Measurements from ENCODE around the gene GALNT2. TPM values are rescaled to one million over a fixed set of nuclear protein-coding genes. Genes with fewer than 3 reads are reported as not detected.

The GALNT2 gene
- total and polyA plus RNA-seq, 7 donors, result 43.7 to 88.7 (median 75.7) TPM

DNA sequence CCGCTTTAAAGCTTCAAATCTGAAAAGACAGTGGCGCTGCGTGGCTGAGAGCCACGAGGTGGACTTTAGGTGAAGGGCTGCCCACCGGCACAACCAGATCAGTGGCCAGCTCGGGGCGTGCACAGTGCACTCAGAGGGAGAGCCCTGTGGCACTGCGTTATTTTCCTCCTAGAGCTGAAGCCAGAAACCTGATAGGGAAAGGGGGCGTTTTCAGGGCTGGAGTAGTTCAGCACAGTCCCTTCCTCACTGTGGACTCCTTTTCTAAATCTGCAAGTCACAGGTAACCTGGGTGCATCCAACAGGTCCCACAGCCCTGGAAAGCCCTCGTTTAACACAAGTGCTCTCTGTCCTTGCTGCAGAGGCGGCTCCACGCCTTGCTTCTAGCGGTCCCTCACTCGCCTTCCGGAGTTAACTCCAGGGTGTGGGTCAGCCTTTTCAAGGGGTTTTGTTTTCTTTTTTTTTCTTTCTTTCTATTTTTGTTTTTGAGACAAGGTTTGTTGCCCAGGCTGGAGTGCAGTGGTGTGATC lies 81.2 kb downstream of the GALNT2 start:
- no peak overlapping the region for H3K4me3 ChIP-seq
- peaks cover 72% of the 10 kb centered on the region for H3K4me1 ChIP-seq
- WGBS, 3 donors, result 75 to 82% (median 79%) methylated on average over 14 to 15 of the region's 15 CpGs
- H3K36me3 ChIP-seq (ENCODE audit: insufficient read depth in 1 of 2, low read depth in 1 of 2), result no peaks in the 10 kb centered on the region
- TF ChIP-seq, protein P1, sequence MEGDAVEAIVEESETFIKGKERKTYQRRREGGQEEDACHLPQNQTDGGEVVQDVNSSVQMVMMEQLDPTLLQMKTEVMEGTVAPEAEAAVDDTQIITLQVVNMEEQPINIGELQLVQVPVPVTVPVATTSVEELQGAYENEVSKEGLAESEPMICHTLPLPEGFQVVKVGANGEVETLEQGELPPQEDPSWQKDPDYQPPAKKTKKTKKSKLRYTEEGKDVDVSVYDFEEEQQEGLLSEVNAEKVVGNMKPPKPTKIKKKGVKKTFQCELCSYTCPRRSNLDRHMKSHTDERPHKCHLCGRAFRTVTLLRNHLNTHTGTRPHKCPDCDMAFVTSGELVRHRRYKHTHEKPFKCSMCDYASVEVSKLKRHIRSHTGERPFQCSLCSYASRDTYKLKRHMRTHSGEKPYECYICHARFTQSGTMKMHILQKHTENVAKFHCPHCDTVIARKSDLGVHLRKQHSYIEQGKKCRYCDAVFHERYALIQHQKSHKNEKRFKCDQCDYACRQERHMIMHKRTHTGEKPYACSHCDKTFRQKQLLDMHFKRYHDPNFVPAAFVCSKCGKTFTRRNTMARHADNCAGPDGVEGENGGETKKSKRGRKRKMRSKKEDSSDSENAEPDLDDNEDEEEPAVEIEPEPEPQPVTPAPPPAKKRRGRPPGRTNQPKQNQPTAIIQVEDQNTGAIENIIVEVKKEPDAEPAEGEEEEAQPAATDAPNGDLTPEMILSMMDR (IDR thresholded peaks at IDR 0.05), result no peak
- DNase-seq, result no peak
- no peaks in the 10 kb centered on the region for H3K27me3 ChIP-seq (ENCODE audit: insufficient read depth in 3 of 3, low read length in 2 of 3)
- no peaks in the 10 kb centered on the region for H3K9me3 ChIP-seq
- intact Hi-C loops (cut with DNase I), result no loop called here
- ATAC-seq, result peak in 3 of 4 donors; percentile 19 to 32 (median 22)
- peak overlapping the region; percentile 54 for H3K27ac ChIP-seq

DNA sequence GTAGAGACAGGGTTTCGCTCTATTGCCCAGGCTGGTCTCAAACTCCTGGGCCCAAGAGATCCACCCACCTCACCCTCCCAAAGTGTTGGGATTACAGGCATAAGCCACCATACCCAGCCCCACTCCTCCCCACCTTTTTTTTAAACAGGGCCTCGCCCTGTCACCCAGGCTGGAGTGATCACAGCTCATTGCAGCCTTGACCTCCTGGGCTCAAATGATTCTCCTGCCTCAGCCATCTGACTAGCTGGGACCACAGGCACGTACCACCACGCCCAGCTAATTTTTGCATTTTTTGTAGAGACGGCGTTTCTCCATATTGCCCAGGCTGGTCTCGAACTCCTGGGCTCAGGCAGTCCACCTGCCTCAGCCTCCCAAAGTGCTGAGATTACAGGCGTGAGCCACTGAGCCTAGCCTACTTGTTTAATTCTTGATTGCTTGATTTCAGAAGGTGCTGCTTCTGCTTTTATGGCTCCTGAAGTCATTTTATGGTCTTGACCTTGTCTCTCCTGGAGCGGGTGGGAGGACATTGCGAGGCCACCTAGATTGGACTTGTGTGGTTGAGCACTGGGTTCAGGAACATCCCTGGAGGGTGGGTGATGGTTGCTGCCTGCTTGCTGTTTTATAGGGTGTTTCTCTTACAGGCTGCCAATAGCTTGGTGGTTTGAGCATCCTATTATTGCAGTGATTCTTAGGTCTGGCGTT lies 81.9 kb downstream of the GALNT2 start:
- ATAC-seq, result no peak
- Histone ChIP-seq H3K36me3 (ENCODE audit: insufficient read depth in 1 of 2, low read depth in 1 of 2) (no peaks in the 10 kb centered on the region), H3K27me3 (ENCODE audit: insufficient read depth in 3 of 3, low read length in 2 of 3) (no peaks in the 10 kb centered on the region), H3K27ac (no peak overlapping the region), H3K4me1 (peaks cover 71% of the 10 kb centered on the region), H3K9me3 (no peaks in the 10 kb centered on the region), H3K4me3 (no peak overlapping the region)
- TF ChIP-seq, protein P1 (IDR thresholded peaks at IDR 0.05), result no peak
- intact Hi-C loops (cut with DNase I), result no loop called here
- no peak for DNase-seq
- WGBS, 3 donors, result 96 to 98% (median 97%) methylated on average over 11 of the region's 11 CpGs

DNA sequence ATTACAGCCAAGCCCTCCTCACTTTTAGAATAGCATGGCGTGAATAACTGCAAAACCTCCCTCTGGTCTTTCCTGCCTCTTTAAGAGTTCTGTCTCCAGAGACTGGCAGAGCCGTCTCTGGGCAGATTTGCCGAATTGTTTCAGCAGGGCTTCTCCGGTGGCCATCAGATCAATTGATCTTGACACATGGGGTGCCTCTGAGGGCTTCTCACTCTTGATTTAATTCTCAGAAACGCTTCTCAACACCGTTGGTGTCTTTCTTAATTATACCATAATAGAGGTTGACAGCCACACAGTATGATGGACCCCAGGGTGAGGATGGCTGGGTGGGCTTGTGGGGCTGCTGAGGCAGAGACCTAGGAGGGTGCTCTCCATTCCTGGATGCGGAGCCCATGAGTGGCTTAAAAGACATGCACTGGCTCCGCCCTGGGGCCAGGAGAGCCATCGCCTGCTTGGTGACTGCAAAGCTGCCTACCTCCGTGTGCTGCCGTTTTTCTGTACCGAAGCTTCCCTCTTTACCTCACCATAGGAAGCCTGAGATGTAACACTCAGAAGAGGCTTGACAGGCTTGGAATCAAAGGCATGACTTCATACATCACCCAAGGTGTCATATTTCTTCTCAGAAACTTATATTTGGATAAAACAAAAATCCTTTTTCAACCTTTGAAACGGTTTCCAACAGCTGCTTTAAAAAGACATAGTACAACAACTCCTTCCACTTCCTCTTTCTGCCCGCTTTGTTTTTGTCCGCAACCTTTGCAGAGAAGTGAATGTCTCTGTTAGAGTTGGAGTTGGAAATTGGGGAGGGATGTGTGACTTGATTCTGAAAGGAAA lies 82.9 kb downstream of the GALNT2 start:
- no peak for ATAC-seq
- DNase-seq, result no peak
- intact Hi-C loops (cut with DNase I), result no loop called here
- Histone ChIP-seq H3K27me3 (ENCODE audit: insufficient read depth in 3 of 3, low read length in 2 of 3) (no peaks in the 10 kb centered on the region), H3K4me1 (peaks cover 72% of the 10 kb centered on the region), H3K4me3 (no peak overlapping the region), H3K27ac (no peak overlapping the region), H3K9me3 (no peaks in the 10 kb centered on the region), H3K36me3 (ENCODE audit: insufficient read depth in 1 of 2, low read depth in 1 of 2) (no peaks in the 10 kb centered on the region)
- TF ChIP-seq, protein P1 (IDR thresholded peaks at IDR 0.05), result no peak
- WGBS, 3 donors, result 60 to 71% (median 66%) methylated on average over 15 of the region's 15 CpGs

DNA sequence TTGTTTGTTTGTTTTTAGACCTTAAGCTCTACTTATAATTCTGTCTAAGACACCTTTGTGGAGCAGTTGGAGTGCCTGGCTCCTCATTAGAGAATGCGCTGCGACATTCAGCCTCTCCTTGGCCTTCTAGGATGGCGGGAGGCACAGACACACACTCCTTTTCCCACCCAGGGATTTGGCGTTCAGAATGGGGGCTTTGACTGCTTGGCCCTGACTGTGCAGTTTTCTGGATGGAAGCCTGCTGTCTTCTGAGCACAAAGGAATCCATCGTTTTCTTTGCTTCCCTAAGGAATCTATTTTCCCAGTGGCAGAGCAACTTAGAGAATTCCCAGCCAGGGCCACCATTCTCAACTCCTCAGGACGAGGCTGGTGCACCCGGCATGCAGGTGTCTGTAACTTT lies 83.6 kb downstream of the GALNT2 start:
- 69 to 74% (median 69%) methylated on average over 7 of the region's 7 CpGs for WGBS, 3 donors
- H3K27me3 ChIP-seq (ENCODE audit: insufficient read depth in 3 of 3, low read length in 2 of 3), result no peaks in the 10 kb centered on the region
- H3K9me3 ChIP-seq, result no peaks in the 10 kb centered on the region
- peaks cover 72% of the 10 kb centered on the region for H3K4me1 ChIP-seq
- H3K36me3 ChIP-seq (ENCODE audit: insufficient read depth in 1 of 2, low read depth in 1 of 2), result no peaks in the 10 kb centered on the region
- no peak overlapping the region for H3K27ac ChIP-seq
- intact Hi-C loops (cut with DNase I), result no loop called here
- H3K4me3 ChIP-seq, result no peak overlapping the region
- DNase-seq, result no peak
- TF ChIP-seq, protein P1 (IDR thresholded peaks at IDR 0.05), result no peak
- ATAC-seq, result no peak

Data from psoas muscle (tissue), 8 donors.